ENCODE data around the gene CTAGE1. TPM values are rescaled to one million over a fixed set of nuclear protein-coding genes. Genes with fewer than 3 reads are reported as not detected.
A peak's percentile ranks its signal among the peaks of the same experiment; 100 is the strongest.
"Not testable (repeated sequence)": the region's sequence is repeated elsewhere in the genome, so short reads cannot be mapped to it uniquely, and the experiment has no call there.

Gene CTAGE1
- total RNA-seq, 2 donors from 2014 or later: not detected

DNA sequence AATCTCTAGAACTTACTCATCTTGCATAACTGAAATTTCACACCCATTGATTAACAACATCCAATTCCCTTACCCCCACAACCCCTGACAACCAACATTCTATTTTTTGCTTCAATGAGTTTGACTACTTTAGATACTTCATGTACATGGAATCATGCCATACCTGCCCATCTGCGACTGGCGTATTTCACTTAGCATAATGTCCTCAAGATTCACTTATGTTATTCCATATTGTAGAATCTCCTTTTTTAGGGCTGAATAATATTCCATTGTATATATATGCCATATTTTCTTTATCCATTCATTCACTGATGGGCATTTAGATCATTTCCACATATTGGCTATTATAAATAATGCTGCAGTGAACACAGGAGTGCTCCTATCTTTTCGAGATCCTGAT is 13.8 kb downstream of the CTAGE1 start:
- DNase-seq (no peak), ATAC-seq (no peak)
- intact Hi-C loops (cut with DNase I, micrococcal nuclease): no loop called here

DNA sequence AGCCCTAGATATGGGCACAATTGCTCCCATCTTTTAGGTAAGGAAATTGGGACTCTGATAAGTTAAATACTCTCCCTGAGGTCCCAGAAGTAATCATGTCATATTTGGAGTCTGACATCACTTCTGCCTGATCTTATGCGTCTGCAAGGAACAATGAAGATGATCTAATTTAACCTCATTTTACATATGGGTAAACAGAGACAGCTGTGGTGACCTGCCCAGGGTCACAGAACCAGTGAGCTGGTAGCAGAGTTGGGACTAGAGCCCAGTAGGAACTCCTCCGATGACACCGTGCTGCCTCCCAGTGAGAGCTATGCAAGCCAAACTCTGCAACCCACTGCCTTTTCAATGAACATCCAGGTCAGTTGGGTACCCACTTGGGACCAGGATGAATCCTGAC is 17.8 kb downstream of the CTAGE1 start:
- ATAC-seq (no peak), DNase-seq (no peak)
- intact Hi-C loops (cut with DNase I, micrococcal nuclease): no loop called here

DNA sequence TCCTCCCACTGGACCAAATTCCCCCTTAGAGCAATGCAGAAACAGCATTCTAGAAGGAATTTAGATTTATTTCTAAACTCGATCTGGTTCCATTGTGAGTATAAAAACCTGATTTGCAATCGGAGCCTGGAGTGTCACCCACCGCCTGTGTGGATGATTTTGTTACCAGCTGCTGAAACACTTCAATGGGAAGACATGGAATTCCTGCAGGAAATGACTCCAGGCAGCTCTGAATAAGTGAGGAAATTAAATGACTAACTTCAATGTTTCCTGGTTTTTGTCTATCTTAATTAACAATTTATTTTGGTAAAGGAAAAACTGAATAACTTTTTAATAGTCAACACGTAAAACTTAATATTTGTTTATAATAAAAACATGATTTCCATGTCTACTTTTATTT is 19.3 kb downstream of the CTAGE1 start:
- DNase-seq: no peak
- ATAC-seq: no peak
- intact Hi-C loops (cut with DNase I, micrococcal nuclease): no loop called here

DNA sequence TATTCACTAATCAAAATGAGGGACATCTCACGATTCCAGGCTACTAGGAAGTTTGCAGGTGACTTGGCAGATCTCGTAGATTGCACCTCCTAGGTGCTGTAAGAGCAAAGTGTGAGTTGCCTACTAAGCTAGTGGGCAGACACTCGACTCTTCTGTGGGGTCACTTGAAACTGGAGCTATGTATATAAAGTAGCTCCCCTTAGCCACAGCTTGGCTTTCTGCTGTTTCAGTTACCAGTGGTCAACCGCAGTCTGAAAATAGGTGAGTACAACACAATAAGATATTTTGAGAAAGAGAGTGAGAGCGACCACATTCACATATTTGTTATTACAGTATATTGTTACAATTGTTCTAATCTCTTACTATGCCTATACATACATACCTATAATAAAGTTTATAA is 23.3 kb downstream of the CTAGE1 start:
- DNase-seq (no peak), ATAC-seq (no peak)

DNA sequence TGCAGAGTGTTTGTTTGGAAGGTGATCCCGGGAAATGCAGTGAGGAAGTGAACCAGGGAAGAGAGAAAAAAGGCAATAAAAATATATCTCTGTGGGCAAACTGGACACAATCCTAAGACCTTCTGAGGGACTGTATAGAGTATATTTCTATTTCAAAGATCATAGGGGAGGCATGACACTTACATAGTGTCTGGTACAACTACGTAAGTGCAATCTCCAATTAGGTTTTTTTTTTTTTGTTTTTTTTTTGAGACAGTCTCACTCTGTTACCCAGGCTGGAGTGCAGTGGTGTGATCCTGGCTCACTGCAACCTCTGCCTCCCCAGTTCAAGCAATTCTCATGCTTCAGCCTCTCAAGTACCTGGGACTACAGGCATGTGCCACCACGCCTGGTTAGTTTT is 24.6 kb downstream of the CTAGE1 start:
- intact Hi-C loops (cut with DNase I, micrococcal nuclease); DNase-seq; ATAC-seq: not testable (repeated sequence)

More for the DNA sequence above, 23.3 kb downstream of the CTAGE1 start:
- intact Hi-C loops (cut with DNase I, micrococcal nuclease): no loop called here

DNA sequence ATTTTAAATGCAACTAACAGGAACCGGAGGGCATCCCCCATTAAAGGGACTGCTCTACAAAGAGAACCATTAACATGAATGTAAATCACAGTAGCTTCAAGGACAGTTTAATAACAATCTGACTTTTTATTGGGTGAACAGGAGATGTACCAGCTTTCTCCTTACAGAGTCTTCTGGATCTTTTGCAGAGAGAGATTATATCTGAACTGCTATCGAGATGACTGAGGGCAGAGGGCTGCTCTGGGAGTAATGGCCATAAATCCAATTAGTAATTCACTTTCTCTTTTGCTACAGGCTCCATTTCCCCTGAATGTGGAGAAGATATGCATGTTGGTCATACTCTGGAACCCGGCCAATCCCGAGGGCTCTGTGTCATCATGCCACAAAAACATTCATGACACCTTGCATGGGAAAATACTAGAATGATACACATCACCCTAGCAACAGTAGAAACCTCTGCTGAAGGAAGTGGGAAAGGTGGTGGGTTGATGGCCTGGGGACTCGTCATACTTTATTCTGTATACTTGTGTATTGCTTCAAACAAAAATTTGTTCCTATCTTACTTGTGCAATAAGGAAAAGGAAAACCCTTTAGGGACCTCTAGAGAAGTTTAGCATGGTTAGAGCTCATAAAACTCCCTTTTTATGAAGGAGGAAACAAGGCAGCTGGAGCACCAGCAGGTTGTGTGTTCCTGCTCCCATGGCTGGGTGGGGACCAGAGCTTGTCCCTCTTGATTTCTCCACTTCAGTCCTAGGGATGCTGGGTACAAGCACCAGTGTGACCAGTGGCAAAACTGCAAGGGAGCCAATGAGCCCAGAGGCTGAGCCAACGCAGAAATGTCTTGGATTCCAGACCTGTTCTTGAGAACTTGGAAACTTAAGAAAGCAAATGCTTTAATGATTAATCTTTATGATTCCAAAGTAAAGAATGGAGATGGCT is 26.0 kb downstream of the CTAGE1 start:
- ATAC-seq: peak; percentile 96
- DNase-seq: peak; percentile 61 to 81
- intact Hi-C loops (cut with DNase I, micrococcal nuclease): no loop called here

DNA sequence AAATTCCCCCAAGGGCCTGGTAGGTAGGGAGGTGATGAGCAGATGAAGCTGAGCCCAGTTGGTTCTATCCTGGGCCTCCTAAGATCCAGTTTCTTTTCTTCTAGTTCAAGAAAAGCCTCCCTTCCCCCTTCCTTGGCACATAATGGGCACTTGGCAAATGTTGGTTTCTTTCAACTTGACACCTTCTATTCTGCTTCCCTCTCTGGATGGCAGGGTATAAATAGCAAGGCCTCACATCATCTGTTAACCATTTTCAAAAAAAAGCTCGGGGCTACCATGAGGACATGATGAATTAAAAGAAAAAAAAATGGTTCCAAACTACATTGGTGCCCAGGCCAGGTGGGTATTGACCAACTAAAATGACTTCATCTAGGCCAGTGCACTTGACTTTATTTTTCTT is 29.9 kb downstream of the CTAGE1 start:
- ATAC-seq: no peak
- DNase-seq: no peak
- intact Hi-C loops (cut with DNase I, micrococcal nuclease): no loop called here

DNA sequence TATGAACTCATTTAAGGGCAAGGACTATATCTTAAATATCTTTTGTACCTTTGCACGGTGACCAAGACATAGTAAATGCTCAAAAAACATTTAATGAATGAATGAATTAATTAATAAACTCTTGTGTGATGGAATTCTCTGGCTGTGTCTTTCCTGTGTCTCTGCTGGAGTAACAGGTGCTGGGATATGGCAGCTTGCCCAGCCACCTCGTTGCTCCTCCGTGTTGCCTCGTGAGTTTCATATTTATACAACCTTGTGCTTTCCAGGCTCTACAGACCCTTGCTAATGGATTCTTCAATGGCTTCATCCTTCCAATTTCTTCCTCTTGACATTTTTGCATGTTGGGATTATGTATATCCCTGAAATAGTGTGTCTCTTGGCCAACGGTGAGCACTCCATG is 30.4 kb downstream of the CTAGE1 start:
- ATAC-seq (no peak), DNase-seq (peak in 1 of 2 donors; percentile 16)
- intact Hi-C loops (cut with DNase I, micrococcal nuclease): no loop called here

DNA sequence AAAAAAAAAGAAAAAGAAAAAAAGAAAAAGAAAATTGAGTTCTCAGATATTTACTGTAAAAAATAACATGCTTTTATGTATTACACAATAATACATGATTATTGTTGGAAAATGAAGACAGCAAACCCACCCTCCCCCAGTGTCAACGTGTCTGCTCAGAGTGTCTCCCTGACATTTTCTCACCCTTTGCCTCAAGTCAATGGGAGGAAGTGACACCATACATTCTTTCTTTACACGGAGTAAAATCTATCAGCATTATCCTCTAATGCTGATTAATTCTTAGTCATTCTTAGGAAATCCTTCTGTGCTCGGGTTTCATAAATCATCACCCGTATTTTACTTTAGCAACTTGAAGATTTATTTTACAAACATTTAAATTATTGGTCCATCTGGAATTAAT is 32.0 kb downstream of the CTAGE1 start:
- DNase-seq: no peak
- ATAC-seq: no peak
- intact Hi-C loops (cut with DNase I, micrococcal nuclease): no loop called here

DNA sequence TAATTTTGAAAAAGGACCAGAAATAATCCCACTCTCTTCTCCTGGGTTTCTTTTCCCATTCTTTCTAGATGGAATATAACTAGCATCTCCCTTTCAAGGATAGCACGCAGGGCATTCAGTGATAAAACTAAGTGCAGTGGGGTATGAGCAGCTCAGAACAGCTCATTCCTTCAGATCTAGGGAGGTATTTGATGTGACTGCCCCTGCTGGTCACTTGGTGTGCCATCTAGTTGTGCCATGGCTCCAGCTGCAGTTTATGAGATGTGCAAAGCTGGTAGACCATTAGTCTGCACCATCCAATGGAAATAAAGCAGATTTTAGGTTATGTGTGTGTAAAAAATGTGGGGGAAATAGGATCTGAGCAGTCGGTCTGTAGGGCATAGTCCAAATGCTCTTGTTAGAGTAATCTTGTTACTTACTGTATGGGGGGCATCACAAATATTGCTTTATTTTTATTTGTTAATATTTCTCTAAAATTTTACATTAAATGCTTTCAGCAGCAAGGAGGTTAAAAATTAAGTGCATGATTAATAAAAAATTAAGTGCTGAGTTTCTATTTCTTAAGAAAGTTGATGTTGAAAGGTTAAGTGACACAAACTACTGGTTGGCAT is 38.9 kb downstream of the CTAGE1 start:
- DNase-seq (peak; percentile 37 to 52), ATAC-seq (peak; percentile 96)
- intact Hi-C loops (cut with DNase I, micrococcal nuclease): no loop called here

DNA sequence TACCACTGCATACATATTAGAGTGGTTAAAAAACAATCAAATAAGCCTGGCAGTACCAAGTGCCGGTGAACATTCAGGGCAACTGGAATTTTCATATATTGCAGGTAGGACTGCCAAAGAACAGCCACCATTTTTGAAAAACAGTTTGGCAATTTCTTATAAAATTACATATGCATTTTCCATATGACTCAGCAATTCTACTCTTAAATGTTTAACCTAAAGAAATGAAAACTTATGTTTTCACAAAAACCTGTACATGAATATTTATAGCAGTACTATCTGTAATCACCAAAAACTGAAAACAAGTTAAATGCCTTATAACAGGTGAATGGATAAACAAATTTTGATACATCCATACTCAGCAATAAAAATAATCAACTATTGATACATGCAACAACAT is 39.9 kb downstream of the CTAGE1 start:
- intact Hi-C loops (cut with DNase I, micrococcal nuclease): no loop called here
- ATAC-seq (no peak), DNase-seq (no peak)

DNA sequence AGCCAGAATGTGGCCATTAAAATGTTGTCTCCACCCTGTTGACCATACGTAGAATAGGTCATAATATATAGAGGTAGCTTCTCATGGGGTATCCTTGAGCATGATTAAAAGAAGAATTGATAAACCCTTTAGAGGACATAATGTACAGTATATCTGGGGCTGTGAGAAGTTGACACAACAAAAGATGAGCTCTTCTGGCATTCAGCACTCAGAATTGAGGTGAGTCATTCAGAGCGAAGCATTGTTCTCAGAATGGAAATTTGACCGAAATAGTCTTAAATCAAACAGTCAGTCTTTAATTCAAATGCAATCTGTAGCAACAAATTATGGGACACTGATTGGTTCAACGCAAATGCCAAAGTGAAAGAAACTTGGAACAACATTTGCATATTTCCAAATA is 47.3 kb downstream of the CTAGE1 start:
- intact Hi-C loops (cut with DNase I, micrococcal nuclease): no loop called here
- ATAC-seq (no peak), DNase-seq (no peak)

DNA sequence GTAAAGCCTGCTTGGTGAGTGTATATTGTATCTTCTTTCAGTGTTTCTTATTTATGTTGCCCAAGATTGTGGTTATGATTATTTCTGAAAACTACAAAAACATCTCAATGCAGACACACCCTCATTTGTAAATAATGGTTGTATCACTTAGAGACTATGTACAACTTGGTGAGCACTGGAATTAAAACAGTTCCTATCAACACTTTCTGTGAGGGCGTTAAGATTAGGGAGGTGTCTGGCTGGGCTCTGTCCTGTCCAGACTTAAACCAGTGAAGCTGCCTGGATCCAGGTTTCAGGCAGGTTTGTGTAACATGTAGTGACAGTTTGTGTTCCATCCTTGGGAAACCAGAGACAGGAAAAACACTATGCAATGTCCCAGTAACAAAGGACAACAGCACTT is 49.7 kb downstream of the CTAGE1 start:
- intact Hi-C loops (cut with DNase I, micrococcal nuclease): no loop called here
- DNase-seq (no peak), ATAC-seq (no peak)

DNA sequence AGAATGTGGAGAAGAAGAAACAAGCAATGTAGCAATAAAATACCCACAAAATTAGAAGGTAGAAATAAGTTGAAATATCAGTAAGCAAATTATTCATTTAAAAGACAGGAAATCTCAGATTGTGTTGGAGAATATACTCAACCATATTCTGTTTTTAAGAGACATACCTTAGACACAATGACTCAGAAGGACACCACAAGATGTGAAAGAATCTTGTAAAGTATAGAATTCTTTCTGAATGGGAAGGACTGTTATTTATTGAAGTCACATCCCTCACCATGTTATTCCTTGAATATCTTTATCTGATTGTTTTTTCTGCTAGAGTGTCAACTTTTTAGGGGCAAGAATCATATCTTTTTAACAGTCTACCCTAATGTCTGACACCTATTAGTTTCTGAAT is 50.4 kb downstream of the CTAGE1 start:
- intact Hi-C loops (cut with DNase I, micrococcal nuclease): no loop called here
- DNase-seq: no peak
- no peak for ATAC-seq

DNA sequence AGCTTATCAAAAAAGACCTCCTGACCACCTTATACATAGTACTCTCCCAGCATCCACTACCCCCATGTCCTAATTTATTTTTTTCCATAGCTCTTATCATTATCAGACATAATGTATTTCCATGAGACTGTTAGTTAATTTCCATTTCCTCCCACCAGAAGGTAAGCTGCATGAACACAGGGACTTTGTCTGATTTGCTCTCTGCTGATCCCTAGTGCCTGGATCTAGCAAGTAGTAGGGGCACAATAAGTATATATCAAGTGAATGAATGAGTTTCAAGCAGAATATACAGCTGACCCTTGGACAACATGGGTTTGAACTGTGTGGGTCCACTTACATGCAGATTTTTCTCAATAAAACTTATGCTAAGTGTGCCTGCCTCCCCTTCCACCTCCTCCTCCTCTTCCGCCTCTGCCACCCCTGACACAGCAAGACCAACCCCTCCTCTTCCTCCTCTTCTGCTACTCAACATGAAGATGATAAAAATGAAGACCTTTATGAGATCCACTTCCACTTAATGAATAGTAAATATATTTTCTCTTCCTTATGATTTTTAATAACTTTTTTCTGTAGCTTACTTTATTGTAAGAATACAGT is 53.8 kb downstream of the CTAGE1 start:
- intact Hi-C loops (cut with DNase I, micrococcal nuclease): no loop called here
- peak; percentile 85 for ATAC-seq
- DNase-seq: no peak

Other genes starting within 250 kb of the CTAGE1 start
- gene GATA6, start 248.3 kb downstream of the CTAGE1 start, total RNA-seq: 10 to 100 TPM; 46.1 to 57.8 TPM

All from left colon (tissue), 2 donors.